ENCODE results near the gene BRWD1. TPM values are rescaled to one million over a fixed set of nuclear protein-coding genes. Genes with fewer than 3 reads are reported as not detected.

Gene BRWD1
- total RNA-seq, 3 donors from 2014 or later (not counting 1 experiment from before 2014, with no cell fraction given), result 92.0 to 93.8 (median 93.3) TPM

DNA sequence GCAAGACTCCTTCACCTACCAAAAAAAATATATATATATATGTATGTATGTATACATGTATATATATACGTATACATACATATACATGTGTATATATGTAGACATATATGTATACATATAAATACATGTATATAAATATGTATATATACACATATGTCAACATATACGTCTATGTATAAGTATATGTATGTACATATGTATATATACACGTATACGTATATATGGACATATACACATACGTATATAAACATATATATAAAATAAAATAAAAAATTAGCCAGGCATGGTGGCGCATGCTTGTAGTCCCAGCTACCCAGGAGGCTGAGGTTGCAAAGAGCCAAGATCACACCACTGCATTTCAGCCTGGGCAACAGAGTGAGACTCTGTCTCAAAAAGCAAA, 31.6 kb downstream of the BRWD1 start:
- no peaks in the 10 kb centered on the region for H3K9me3 Mint-ChIP-seq
- DNase-seq (no peak), ATAC-seq (no peak)
- TF ChIP-seq, protein P1, sequence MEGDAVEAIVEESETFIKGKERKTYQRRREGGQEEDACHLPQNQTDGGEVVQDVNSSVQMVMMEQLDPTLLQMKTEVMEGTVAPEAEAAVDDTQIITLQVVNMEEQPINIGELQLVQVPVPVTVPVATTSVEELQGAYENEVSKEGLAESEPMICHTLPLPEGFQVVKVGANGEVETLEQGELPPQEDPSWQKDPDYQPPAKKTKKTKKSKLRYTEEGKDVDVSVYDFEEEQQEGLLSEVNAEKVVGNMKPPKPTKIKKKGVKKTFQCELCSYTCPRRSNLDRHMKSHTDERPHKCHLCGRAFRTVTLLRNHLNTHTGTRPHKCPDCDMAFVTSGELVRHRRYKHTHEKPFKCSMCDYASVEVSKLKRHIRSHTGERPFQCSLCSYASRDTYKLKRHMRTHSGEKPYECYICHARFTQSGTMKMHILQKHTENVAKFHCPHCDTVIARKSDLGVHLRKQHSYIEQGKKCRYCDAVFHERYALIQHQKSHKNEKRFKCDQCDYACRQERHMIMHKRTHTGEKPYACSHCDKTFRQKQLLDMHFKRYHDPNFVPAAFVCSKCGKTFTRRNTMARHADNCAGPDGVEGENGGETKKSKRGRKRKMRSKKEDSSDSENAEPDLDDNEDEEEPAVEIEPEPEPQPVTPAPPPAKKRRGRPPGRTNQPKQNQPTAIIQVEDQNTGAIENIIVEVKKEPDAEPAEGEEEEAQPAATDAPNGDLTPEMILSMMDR (IDR thresholded peaks at IDR 0.05), result no peak
- H3K27ac Mint-ChIP-seq, result no peak overlapping the region
- Histone ChIP-seq H3K27ac (ENCODE audit: low read length) (no peak overlapping the region), H3K4me1 (ENCODE audit: control insufficient read depth, insufficient read depth, low read length) (no peaks in the 10 kb centered on the region), H3K27me3 (ENCODE audit: control insufficient read depth, insufficient read depth, low read length) (no peaks in the 10 kb centered on the region), H3K9me3 (ENCODE audit: control insufficient read depth, insufficient read depth, low read length) (no peaks in the 10 kb centered on the region), H3K36me3 (ENCODE audit: control insufficient read depth, insufficient read depth, low read length) (peaks cover 25% of the 10 kb centered on the region), H3K4me3 (ENCODE audit: low read length) (no peak overlapping the region)
- intact Hi-C loops (cut with micrococcal nuclease), result no loop called here
- no peaks in the 10 kb centered on the region for H3K36me3 Mint-ChIP-seq
- 100% methylated on average over 1 of the region's 6 CpGs for WGBS (ENCODE audit: insufficient coverage)
- H3K4me1 Mint-ChIP-seq, result peaks cover 8 to 18% of the 10 kb centered on the region in 2 donors
- no peak overlapping the region for H3K4me3 Mint-ChIP-seq
- no peaks in the 10 kb centered on the region for H3K27me3 Mint-ChIP-seq (ENCODE audit: low read depth in 2 of 2)

DNA sequence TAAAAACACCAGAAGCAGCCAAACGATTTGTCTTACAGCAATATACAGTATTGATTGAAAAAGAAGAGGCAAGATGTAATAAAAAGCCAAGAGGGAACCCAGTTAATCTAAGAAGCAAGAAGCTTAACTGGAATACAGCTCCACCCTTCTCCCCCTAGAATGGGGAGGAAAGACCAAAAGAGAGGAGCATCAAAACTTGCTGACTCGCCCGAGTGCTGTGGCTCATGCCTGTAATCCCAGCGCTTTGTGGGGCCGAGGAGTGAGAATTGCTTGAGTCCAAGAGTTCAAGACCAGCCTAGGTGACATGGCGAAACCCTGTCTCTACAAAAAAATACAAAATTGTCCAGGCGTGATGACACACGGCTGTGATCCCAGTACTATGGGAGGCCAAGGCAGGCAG, 32.2 kb downstream of the BRWD1 start:
- no peaks in the 10 kb centered on the region for H3K27me3 Mint-ChIP-seq (ENCODE audit: low read depth in 2 of 2)
- H3K9me3 ChIP-seq (ENCODE audit: control insufficient read depth, insufficient read depth, low read length), result no peaks in the 10 kb centered on the region
- H3K27ac Mint-ChIP-seq, result peak overlapping the region in 1 of 2 donors; percentile 3
- no peak overlapping the region for H3K4me3 Mint-ChIP-seq
- intact Hi-C loops (cut with micrococcal nuclease), result no loop called here
- no peaks in the 10 kb centered on the region for H3K4me1 ChIP-seq (ENCODE audit: control insufficient read depth, insufficient read depth, low read length)
- no peak for ATAC-seq
- H3K4me1 Mint-ChIP-seq, result peaks cover 8 to 18% of the 10 kb centered on the region in 2 donors
- TF ChIP-seq, protein P1 (IDR thresholded peaks at IDR 0.05), result no peak
- no peaks in the 10 kb centered on the region for H3K27me3 ChIP-seq (ENCODE audit: control insufficient read depth, insufficient read depth, low read length)
- H3K36me3 ChIP-seq (ENCODE audit: control insufficient read depth, insufficient read depth, low read length), result peaks cover 26% of the 10 kb centered on the region
- H3K36me3 Mint-ChIP-seq, result no peaks in the 10 kb centered on the region
- DNase-seq, result no peak
- H3K9me3 Mint-ChIP-seq, result no peaks in the 10 kb centered on the region
- no peak overlapping the region for H3K4me3 ChIP-seq (ENCODE audit: low read length)
- WGBS (ENCODE audit: insufficient coverage), result 97% methylated on average over 8 of the region's 8 CpGs
- no peak overlapping the region for H3K27ac ChIP-seq (ENCODE audit: low read length)

DNA sequence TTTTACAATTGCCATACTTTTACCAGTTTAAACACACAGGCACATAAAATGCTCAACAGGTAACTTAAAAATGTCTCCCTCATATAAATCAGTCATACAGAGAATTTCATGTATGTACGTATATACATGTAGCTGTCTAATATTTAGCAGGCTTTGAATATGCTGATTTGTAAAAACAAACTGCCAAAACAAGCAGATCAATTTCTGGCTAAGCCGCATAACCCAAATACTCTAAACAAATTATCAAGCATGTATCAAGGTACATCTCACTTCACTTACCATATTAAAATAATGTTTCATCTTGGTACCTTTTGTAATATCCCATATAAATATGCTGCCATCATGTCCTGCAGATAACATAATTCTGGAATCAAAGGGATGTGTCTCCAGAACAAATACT, 43.8 kb downstream of the BRWD1 start:
- Mint-ChIP-seq H3K9me3 (no peaks in the 10 kb centered on the region), H3K4me3 (no peak overlapping the region), H3K27ac (no peak overlapping the region), H3K36me3 (peaks cover 8% of the 10 kb centered on the region), H3K27me3 (ENCODE audit: low read depth in 2 of 2) (no peaks in the 10 kb centered on the region), H3K4me1 (peaks cover 0 to 5% of the 10 kb centered on the region in 2 donors)
- ATAC-seq (no peak), DNase-seq (no peak)
- Histone ChIP-seq H3K36me3 (ENCODE audit: control insufficient read depth, insufficient read depth, low read length) (peaks cover 51% of the 10 kb centered on the region), H3K9me3 (ENCODE audit: control insufficient read depth, insufficient read depth, low read length) (no peaks in the 10 kb centered on the region), H3K27me3 (ENCODE audit: control insufficient read depth, insufficient read depth, low read length) (no peaks in the 10 kb centered on the region), H3K4me1 (ENCODE audit: control insufficient read depth, insufficient read depth, low read length) (no peaks in the 10 kb centered on the region), H3K27ac (ENCODE audit: low read length) (no peak overlapping the region), H3K4me3 (ENCODE audit: low read length) (no peak overlapping the region)
- TF ChIP-seq, protein P1 (IDR thresholded peaks at IDR 0.05), result no peak
- intact Hi-C loops (cut with micrococcal nuclease), result no loop called here
- WGBS (ENCODE audit: insufficient coverage), result 100% methylated on average over 1 of the region's 2 CpGs

DNA sequence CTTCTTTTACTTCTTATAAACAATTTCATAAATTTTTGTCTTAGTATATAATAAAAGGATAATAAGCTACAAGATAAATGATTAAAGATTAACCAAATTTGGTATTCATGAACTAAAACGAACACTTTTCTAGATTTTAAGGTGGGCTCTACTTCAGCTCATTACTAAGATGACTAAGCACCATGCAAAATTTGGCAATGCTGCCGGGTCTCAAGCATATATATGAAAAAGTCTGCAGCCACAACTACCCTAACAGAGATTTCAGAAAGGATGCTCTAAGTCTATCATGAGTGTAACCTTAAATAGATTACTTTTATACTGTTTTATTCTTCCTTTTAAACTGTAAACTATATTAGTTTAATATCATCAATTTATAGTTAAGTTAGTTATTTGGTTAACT, 47.8 kb downstream of the BRWD1 start:
- no peaks in the 10 kb centered on the region for H3K27me3 ChIP-seq (ENCODE audit: control insufficient read depth, insufficient read depth, low read length)
- peaks cover 3% of the 10 kb centered on the region for H3K36me3 Mint-ChIP-seq
- H3K27ac Mint-ChIP-seq, result no peak overlapping the region
- peaks cover 54% of the 10 kb centered on the region for H3K36me3 ChIP-seq (ENCODE audit: control insufficient read depth, insufficient read depth, low read length)
- no peaks in the 10 kb centered on the region for H3K9me3 Mint-ChIP-seq
- H3K4me1 ChIP-seq (ENCODE audit: control insufficient read depth, insufficient read depth, low read length), result no peaks in the 10 kb centered on the region
- WGBS (ENCODE audit: insufficient coverage), result 25% methylated on average over 2 of the region's 2 CpGs
- H3K27me3 Mint-ChIP-seq (ENCODE audit: low read depth in 2 of 2), result no peaks in the 10 kb centered on the region
- H3K4me3 ChIP-seq (ENCODE audit: low read length), result no peak overlapping the region
- intact Hi-C loops (cut with micrococcal nuclease), result no loop called here
- TF ChIP-seq, protein P1 (IDR thresholded peaks at IDR 0.05), result no peak
- H3K27ac ChIP-seq (ENCODE audit: low read length), result no peak overlapping the region
- no peak for DNase-seq
- H3K9me3 ChIP-seq (ENCODE audit: control insufficient read depth, insufficient read depth, low read length), result no peaks in the 10 kb centered on the region
- no peak for ATAC-seq
- no peak overlapping the region for H3K4me3 Mint-ChIP-seq
- H3K4me1 Mint-ChIP-seq, result peaks cover 0 to under 1% of the 10 kb centered on the region in 2 donors

All from natural killer cell (primary cell).